OCI-LY1 (cell line): ENCODE measurements around the gene LUC7L2.

Experiments
- EZH2 ChIP-seq: fragments of 200-600 bp; sonication (generic), shearing (Covaris generic); IDR thresholded peaks from 2 replicates; pipeline ENCODE4 v1.8.0; 2017; ENCODE audit warnings: borderline replicate concordance, mixed run types, mild to moderate bottlenecking, antibody characterized with exemption, low read length, moderate library complexity, mixed read lengths
- TF ChIP-seq, protein P1 (sequence below): fragments of 200-600 bp; sonication (generic), shearing (Covaris generic); IDR thresholded peaks from 2 replicates; pipeline ENCODE4 v1.5.1; 2017; ENCODE audit warnings: mild to moderate bottlenecking, antibody characterized with exemption, low read length, moderate library complexity, mixed read lengths

DNA sequence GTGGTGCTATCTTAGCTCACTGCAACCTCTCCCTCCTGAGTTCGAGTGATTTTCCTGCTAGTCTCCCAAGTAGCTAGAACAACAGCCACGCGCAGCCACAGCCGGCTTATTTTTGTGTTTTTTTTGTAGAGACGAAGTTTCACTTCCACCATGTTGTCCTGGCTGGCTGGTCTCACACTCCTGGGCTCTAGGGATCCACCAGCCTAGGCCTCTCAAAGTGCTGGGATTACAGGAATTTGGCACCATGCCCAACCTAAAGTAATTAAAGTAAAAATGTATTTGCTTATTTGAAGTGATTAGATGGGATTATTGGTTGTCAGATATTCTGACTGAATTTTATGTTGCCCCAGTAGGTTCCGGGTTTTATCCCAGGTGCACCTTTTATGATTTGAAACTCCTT is 22.7 kb downstream of the LUC7L2 start:
- TF ChIP-seq, protein P1, sequence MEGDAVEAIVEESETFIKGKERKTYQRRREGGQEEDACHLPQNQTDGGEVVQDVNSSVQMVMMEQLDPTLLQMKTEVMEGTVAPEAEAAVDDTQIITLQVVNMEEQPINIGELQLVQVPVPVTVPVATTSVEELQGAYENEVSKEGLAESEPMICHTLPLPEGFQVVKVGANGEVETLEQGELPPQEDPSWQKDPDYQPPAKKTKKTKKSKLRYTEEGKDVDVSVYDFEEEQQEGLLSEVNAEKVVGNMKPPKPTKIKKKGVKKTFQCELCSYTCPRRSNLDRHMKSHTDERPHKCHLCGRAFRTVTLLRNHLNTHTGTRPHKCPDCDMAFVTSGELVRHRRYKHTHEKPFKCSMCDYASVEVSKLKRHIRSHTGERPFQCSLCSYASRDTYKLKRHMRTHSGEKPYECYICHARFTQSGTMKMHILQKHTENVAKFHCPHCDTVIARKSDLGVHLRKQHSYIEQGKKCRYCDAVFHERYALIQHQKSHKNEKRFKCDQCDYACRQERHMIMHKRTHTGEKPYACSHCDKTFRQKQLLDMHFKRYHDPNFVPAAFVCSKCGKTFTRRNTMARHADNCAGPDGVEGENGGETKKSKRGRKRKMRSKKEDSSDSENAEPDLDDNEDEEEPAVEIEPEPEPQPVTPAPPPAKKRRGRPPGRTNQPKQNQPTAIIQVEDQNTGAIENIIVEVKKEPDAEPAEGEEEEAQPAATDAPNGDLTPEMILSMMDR, result no peak
- TF ChIP-seq EZH2, result no peak
